T-helper 1 cell treated with Interleukin-12 subunit alpha and Interleukin-12 subunit beta and Interleukin-4 antibody, amounts not matched to agents 30 ng/mL and 1 ng/mL, for 36 hours (primary cell): ENCODE results near the gene E2F4. TPM values are rescaled to one million over a fixed set of nuclear protein-coding genes. Genes with fewer than 3 reads are reported as not detected.

Experiments used
- intact Hi-C: fragments of 100-400 bp; cut with micrococcal nuclease; formaldehyde crosslinking; loops from one replicate; pipeline ENCODE4 v1.15.1; 2024
- total RNA-seq: library from RNA; stranded (reverse); gene quantifications from 2 replicates; pipeline ENCODE4 v1.2.3, GENCODE V29; 2022

The E2F4 gene
- total RNA-seq, 1 donor from 2014 or later, result 137 TPM

- intact Hi-C loops, result no loop called here
Observed at GRCh38 chr16:67188323-67188722, 3.6 kb upstream of the E2F4 start.

GRCh38 chr16:67188798-67189197 lies 3.2 kb upstream of the E2F4 start:
- intact Hi-C loops, result no loop called here

GRCh38 chr16:67190041-67190440 lies 1.9 kb upstream of the E2F4 start, which contains the start of gene EXOC3L1:
Gene EXOC3L1, minus strand, starts transcription at chr16:67190136. Its CDS starts 460 bp downstream, at chr16:67189676.
- intact Hi-C loops, result loop anchor here (5.0 kb wide), 1 partner anchor 207 kb away; no protein-coding TSS in a partner anchor

GRCh38 chr16:67190448-67191399 lies 1.2 kb upstream of the E2F4 start:
- intact Hi-C loops, result loop anchor here (5.0 kb wide), 1 partner anchor 207 kb away; no protein-coding TSS in a partner anchor

- intact Hi-C loops, result loop anchor here (5.0 kb wide), 1 partner anchor 206 kb away; no protein-coding TSS in a partner anchor
Observed at GRCh38 chr16:67191411-67191994, 452 bp upstream of the E2F4 start.

- intact Hi-C loops, result loop anchor here (1.0 to 5.0 kb wide), 7 partner anchors 10 to 289 kb away; partner anchors contain the start of genes FBXL8, FHOD1, MATCAP1 and TMEM208
Observed at GRCh38 chr16:67192781-67193361, 916 bp downstream of the E2F4 start.

GRCh38 chr16:67193536-67193935 lies 1.6 kb downstream of the E2F4 start:
- intact Hi-C loops, result loop anchor here (5.0 kb wide), 1 partner anchor 204 kb away; no protein-coding TSS in a partner anchor

GRCh38 chr16:67194260-67194659 lies 2.3 kb downstream of the E2F4 start:
- intact Hi-C loops, result loop anchor here (5.0 kb wide), 1 partner anchor 203 kb away; no protein-coding TSS in a partner anchor

- intact Hi-C loops, result no loop called here
Observed at GRCh38 chr16:67195676-67196075, 3.7 kb downstream of the E2F4 start.

- intact Hi-C loops, result no loop called here
Observed at GRCh38 chr16:67196881-67197280, 4.9 kb downstream of the E2F4 start.

- intact Hi-C loops, result no loop called here
Observed at GRCh38 chr16:67197704-67198103, 5.7 kb downstream of the E2F4 start.

GRCh38 chr16:67198238-67198734 lies 6.3 kb downstream of the E2F4 start:
- intact Hi-C loops, result no loop called here

GRCh38 chr16:67199011-67199807 lies 7.3 kb downstream of the E2F4 start, which contains the start of gene ELMO3:
Gene ELMO3, plus strand, starts transcription at chr16:67199131. Its CDS starts 196 bp downstream, at chr16:67199327.
- intact Hi-C loops, result no loop called here

GRCh38 chr16:67199808-67200198 lies 7.8 kb downstream of the E2F4 start:
- intact Hi-C loops, result no loop called here

- intact Hi-C loops, result no loop called here
Observed at GRCh38 chr16:67200491-67200890, 8.5 kb downstream of the E2F4 start.

- intact Hi-C loops, result no loop called here
Observed at GRCh38 chr16:67201411-67202345, 9.7 kb downstream of the E2F4 start.

GRCh38 chr16:67202426-67202825 lies 10.5 kb downstream of the E2F4 start:
- intact Hi-C loops, result no loop called here

GRCh38 chr16:67202956-67203493 lies 11.1 kb downstream of the E2F4 start:
- intact Hi-C loops, result no loop called here

- intact Hi-C loops, result no loop called here
Observed at GRCh38 chr16:67204076-67204475, 12.1 kb downstream of the E2F4 start.
